Uterus (tissue), 2 donors: ENCODE data around the gene MAPKBP1.
A peak's percentile ranks its signal among the peaks of the same experiment; 100 is the strongest.

Experiments
- CTCF ChIP-seq, 4 experiments: fragments of 200-600 bp in 2 of 4; fragments of 450-650 bp in 2 of 4; sonication (generic) in 2 of 4; IDR thresholded peaks; one replicate each; pipeline ENCODE4 v1.5.1; 2016 to 2019; ENCODE audit warnings: antibody characterized with exemption in 4 of 4, mild to moderate bottlenecking in 2 of 4, moderate library complexity in 1 of 4
- POLR2A ChIP-seq, 2 donors: fragments of 450-650 bp; IDR thresholded peaks; one replicate each; pipeline ENCODE4 v1.6.1; 2016; ENCODE audit warnings: antibody characterized with exemption in 2 of 2, mild to moderate bottlenecking in 1 of 2, moderate library complexity in 1 of 2

- TF ChIP-seq CTCF (IDR thresholded peaks at IDR 0.05) (no peak), POLR2A (IDR thresholded peaks at IDR 0.05) (peak; percentile 72 to 86)
Measured at GRCh38 chr15:41827880-41828806, 53.9 kb downstream of the MAPKBP1 start, which contains the start of gene JMJD7.
